NB4 (cell line): Measurements from ENCODE around the gene SGCE.

Experiments
- POLR2A ChIP-seq: IDR thresholded peaks from 2 replicates; pipeline ENCODE4 v1.6.1; 2011; ENCODE audit warnings: mild to moderate bottlenecking; ENCODE audit not compliant: insufficient read length; ENCODE audit errors: extremely low read depth
- TF ChIP-seq, protein P1 (sequence below): IDR thresholded peaks from one replicate; pipeline ENCODE4 v1.5.1; 2012; ENCODE audit warnings: low read depth, low read length

DNA sequence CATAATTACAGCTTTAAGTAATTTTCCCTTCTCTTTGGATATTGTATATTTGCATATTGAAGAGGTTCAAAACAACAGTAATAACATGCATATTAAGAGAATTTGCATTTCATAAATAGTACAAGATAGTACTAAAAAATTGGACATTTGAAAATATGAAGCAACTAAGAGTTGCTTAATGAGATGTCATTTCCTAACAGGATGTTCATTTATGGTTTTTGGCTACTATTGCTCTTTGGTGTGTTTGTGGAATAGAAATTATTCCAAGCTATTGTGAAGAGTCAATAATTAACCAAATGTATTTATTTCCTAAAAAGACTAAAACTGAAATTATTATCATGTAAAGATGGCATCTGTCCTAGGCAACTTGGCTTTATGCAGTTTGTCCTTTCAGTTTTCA, 4.1 kb upstream of the SGCE start:
- TF ChIP-seq, protein P1, sequence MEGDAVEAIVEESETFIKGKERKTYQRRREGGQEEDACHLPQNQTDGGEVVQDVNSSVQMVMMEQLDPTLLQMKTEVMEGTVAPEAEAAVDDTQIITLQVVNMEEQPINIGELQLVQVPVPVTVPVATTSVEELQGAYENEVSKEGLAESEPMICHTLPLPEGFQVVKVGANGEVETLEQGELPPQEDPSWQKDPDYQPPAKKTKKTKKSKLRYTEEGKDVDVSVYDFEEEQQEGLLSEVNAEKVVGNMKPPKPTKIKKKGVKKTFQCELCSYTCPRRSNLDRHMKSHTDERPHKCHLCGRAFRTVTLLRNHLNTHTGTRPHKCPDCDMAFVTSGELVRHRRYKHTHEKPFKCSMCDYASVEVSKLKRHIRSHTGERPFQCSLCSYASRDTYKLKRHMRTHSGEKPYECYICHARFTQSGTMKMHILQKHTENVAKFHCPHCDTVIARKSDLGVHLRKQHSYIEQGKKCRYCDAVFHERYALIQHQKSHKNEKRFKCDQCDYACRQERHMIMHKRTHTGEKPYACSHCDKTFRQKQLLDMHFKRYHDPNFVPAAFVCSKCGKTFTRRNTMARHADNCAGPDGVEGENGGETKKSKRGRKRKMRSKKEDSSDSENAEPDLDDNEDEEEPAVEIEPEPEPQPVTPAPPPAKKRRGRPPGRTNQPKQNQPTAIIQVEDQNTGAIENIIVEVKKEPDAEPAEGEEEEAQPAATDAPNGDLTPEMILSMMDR: no peak
- no peak for TF ChIP-seq POLR2A
